CD4-positive, CD25-positive, alpha-beta regulatory T cell (primary cell): ENCODE measurements around the gene CNTN5. TPM values are rescaled to one million over a fixed set of nuclear protein-coding genes. Genes with fewer than 3 reads are reported as not detected.

Experiments
- ATAC-seq, 2 donors: fragments of 150-1000 bp; cut with Tn5 transposase; one replicate each; pipeline ENCODE4 v1.10.0; 2021; ENCODE audit warnings: low read depth in 2 of 2, moderate number of reproducible peaks in 2 of 2, moderate library complexity in 1 of 2
- DNase-seq, 3 donors: peaks; one replicate each; pipeline versions ENCODE4 v3.0.0 to v3.0.0-alpha.2; 2012 to 2022; ENCODE audit warnings: mixed read lengths in 1 of 3
- H3K27ac ChIP-seq: one replicate; pipeline ENCODE4 v1.7.0; 2013; ENCODE audit warnings: mild to moderate bottlenecking, low read length; ENCODE audit not compliant: insufficient read depth, poor library complexity, severe bottlenecking
- H3K27me3 ChIP-seq: one replicate; pipeline ENCODE4 v1.7.0; 2013; ENCODE audit warnings: low read length; ENCODE audit not compliant: control insufficient read depth, insufficient read depth
- H3K36me3 ChIP-seq: one replicate; pipeline ENCODE4 v1.7.0; 2013; ENCODE audit warnings: mild to moderate bottlenecking, low read length, moderate library complexity; ENCODE audit not compliant: control insufficient read depth, insufficient read depth
- H3K4me1 ChIP-seq: 2 replicates; pipeline ENCODE4 v1.7.0; 2013; ENCODE audit warnings: mild to moderate bottlenecking, low read length; ENCODE audit not compliant: insufficient read depth, control insufficient read depth, poor library complexity, severe bottlenecking
- H3K4me3 ChIP-seq: one replicate; pipeline ENCODE4 v1.7.0; 2013; ENCODE audit warnings: low read depth, mild to moderate bottlenecking, low read length, moderate library complexity
- H3K9me3 ChIP-seq, 2 experiments: 1 replicate in 1 of 2; 2 replicates in 1 of 2; pipeline ENCODE4 v1.7.0; 2013; ENCODE audit warnings: low read length in 2 of 2, mild to moderate bottlenecking in 1 of 2, moderate library complexity in 1 of 2; ENCODE audit not compliant: control insufficient read depth in 2 of 2
- H3K27ac Mint-ChIP-seq, 3 donors: one replicate each; pipeline ENCODE4 v1.8.0; 2020 to 2022; ENCODE audit warnings: mild to moderate bottlenecking in 3 of 3, mixed read lengths in 3 of 3, moderate library complexity in 2 of 3
- H3K27me3 Mint-ChIP-seq: one replicate; pipeline ENCODE4 v1.8.0; 2022; ENCODE audit warnings: mild to moderate bottlenecking, mixed read lengths
- H3K36me3 Mint-ChIP-seq: one replicate; pipeline ENCODE4 v1.8.0; 2020; ENCODE audit warnings: mixed read lengths
- H3K4me1 Mint-ChIP-seq, 4 donors: one replicate each; pipeline ENCODE4 v1.8.0; 2020 to 2022; ENCODE audit warnings: mixed read lengths in 4 of 4, mild to moderate bottlenecking in 1 of 4
- H3K4me3 Mint-ChIP-seq, 4 donors: one replicate each; pipeline ENCODE4 v1.8.0; 2020 to 2022; ENCODE audit warnings: mild to moderate bottlenecking in 4 of 4, mixed read lengths in 4 of 4, moderate library complexity in 3 of 4
- H3K9me3 Mint-ChIP-seq, 7 donors: one replicate each; pipeline ENCODE4 v1.8.0; 2020 to 2022; ENCODE audit warnings: mixed read lengths in 7 of 7, mild to moderate bottlenecking in 3 of 7, moderate library complexity in 2 of 7
- polyA plus RNA-seq, 4 donors: library from polyadenylated mRNA; unstranded; fragments of 300-500 nt; fragmentation: Illumina TruSeq; gene quantifications; one replicate each; pipeline ENCODE4 v1.2.3, GENCODE V29; 2021
- total RNA-seq: library from RNA; stranded (reverse); gene quantifications from one replicate; pipeline ENCODE4 v1.2.3, GENCODE V29; 2022

The CNTN5 gene
- total and polyA plus RNA-seq, 5 donors from 2014 or later, result not detected

DNA sequence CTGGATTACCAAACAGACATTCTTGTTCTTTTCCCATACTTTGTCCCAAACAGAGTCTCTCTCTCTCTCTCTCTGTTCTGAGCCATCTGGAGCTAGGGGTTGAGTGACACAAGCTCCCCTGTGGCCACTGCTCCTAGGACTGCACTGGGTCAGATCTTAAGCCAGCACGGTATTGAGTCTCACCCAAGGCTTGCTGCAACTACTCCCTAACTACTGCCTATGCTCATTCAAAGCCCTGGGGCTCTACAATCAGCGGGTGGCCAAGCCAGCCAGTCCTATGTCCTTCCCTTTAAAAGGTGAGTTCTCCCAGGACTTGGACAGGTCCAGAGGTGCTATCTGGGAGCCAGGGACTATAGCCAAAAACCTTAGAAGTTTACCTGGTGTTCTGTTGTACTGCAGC is 385.6 kb downstream of the CNTN5 start:
- no peak overlapping the region for H3K27ac ChIP-seq
- H3K36me3 ChIP-seq, result no peaks in the 10 kb centered on the region
- H3K4me3 Mint-ChIP-seq, result no peak overlapping the region
- peaks cover 2 to 22% (median 9%) of the 10 kb centered on the region in 7 donors for H3K9me3 Mint-ChIP-seq
- DNase-seq, result no peak
- no peaks in the 10 kb centered on the region for H3K36me3 Mint-ChIP-seq
- no peaks in the 10 kb centered on the region for H3K27me3 Mint-ChIP-seq
- H3K4me1 ChIP-seq, result no peaks in the 10 kb centered on the region
- H3K27ac Mint-ChIP-seq, result no peak overlapping the region
- no peaks in the 10 kb centered on the region for H3K4me1 Mint-ChIP-seq
- peaks cover 0 to 16% of the 10 kb centered on the region in 2 experiments for H3K9me3 ChIP-seq
- no peaks in the 10 kb centered on the region for H3K27me3 ChIP-seq
- no peak for ATAC-seq
- H3K4me3 ChIP-seq, result no peak overlapping the region

DNA sequence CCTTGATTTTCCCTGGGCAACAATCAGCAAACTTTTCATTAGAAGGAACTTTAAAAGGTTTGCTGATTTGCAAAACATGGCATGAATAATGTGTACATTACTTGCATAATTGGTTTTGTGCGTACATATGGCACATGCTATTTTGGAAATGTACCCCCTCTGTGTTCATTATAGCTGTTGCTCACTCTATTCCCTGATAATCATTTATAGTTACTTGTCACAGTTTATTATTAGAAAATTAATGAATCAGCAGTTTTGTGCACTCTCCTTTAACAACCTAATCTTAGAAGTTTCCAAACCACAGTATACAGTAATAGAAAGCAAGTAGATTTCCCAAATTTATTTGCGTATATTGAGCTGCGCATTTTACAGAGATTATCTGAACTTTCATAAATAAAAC is 389.9 kb downstream of the CNTN5 start:
- Histone ChIP-seq H3K27ac (no peak overlapping the region), H3K36me3 (no peaks in the 10 kb centered on the region), H3K4me1 (no peaks in the 10 kb centered on the region), H3K4me3 (no peak overlapping the region), H3K27me3 (no peaks in the 10 kb centered on the region), H3K9me3 (peaks cover 0 to 16% of the 10 kb centered on the region in 2 experiments)
- ATAC-seq (no peak), DNase-seq (no peak)
- Mint-ChIP-seq H3K4me3 (no peak overlapping the region), H3K36me3 (no peaks in the 10 kb centered on the region), H3K9me3 (peaks cover 0 to 20% (median 4%) of the 10 kb centered on the region in 7 donors), H3K4me1 (no peaks in the 10 kb centered on the region), H3K27ac (no peak overlapping the region), H3K27me3 (no peaks in the 10 kb centered on the region)

DNA sequence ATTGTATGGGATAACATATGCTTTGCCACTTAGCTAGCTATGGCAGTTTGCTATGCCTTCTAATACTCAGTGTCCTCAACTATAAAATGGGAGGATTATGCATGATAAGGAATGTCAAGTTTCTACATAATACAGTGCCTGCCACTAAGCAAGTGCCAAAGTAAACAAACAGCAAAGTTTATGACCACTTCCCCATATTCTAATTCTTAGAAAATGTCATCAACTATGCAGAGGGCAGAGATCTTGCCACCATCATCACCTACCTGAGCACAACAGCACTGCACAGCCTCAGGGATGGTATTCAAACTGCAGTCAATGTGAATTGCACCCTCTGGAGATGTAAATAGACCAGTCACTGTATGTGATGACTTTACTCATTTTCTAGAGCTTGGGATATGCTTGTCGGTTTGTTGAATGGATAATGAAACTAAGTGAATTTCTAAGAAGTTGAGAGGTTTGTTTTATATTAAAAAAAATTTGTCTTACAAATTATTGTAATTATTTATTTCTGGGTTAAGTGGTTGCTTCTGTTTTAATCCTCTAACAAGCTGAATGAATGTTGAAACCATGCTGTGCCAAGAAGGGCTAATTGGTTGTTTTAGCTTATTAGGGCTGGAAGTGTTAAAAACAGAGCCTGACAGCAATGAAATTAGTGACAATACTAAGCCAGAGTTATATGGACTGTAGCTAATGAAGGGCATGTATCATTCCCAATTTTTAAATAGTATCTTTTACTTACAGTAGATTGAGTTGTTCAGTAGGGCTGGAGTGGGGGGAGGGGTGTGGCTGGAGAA is 398.4 kb downstream of the CNTN5 start:
- H3K27me3 ChIP-seq, result no peaks in the 10 kb centered on the region
- H3K4me1 ChIP-seq, result no peaks in the 10 kb centered on the region
- H3K4me3 ChIP-seq, result no peak overlapping the region
- no peaks in the 10 kb centered on the region for H3K36me3 ChIP-seq
- H3K4me1 Mint-ChIP-seq, result no peaks in the 10 kb centered on the region
- ATAC-seq (no peak), DNase-seq (no peak)
- peaks cover 0 to 13% (median 5%) of the 10 kb centered on the region in 7 donors for H3K9me3 Mint-ChIP-seq
- no peaks in the 10 kb centered on the region for H3K9me3 ChIP-seq
- no peaks in the 10 kb centered on the region for H3K27me3 Mint-ChIP-seq
- H3K4me3 Mint-ChIP-seq, result no peak overlapping the region
- H3K36me3 Mint-ChIP-seq, result no peaks in the 10 kb centered on the region
- H3K27ac Mint-ChIP-seq, result no peak overlapping the region
- H3K27ac ChIP-seq, result no peak overlapping the region

DNA sequence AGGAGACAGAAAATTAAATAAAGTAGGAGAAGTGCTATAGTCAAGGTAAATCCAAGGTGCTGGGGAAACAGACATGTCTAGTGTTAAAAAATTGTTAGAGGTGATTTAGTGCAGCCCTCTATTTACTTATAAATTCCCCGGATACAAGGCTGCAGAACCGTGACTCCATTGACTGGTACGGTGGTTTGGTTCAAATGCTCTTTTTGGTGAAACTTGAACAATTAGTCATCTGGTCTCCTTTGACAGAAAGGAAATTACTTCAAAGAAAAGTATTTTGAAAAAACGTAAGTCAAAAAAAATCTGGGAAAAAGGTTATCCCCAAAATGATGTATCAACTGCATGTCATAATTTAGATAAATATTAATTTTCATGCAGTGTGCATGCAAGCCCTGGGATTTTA is 399.2 kb downstream of the CNTN5 start:
- Histone ChIP-seq H3K27ac (no peak overlapping the region), H3K4me3 (no peak overlapping the region), H3K9me3 (no peaks in the 10 kb centered on the region), H3K36me3 (no peaks in the 10 kb centered on the region), H3K27me3 (no peaks in the 10 kb centered on the region), H3K4me1 (no peaks in the 10 kb centered on the region)
- Mint-ChIP-seq H3K27me3 (no peaks in the 10 kb centered on the region), H3K4me3 (no peak overlapping the region), H3K9me3 (peaks cover 0 to 9% (median 4%) of the 10 kb centered on the region in 7 donors), H3K36me3 (no peaks in the 10 kb centered on the region), H3K27ac (no peak overlapping the region), H3K4me1 (no peaks in the 10 kb centered on the region)
- no peak for DNase-seq
- ATAC-seq, result no peak

DNA sequence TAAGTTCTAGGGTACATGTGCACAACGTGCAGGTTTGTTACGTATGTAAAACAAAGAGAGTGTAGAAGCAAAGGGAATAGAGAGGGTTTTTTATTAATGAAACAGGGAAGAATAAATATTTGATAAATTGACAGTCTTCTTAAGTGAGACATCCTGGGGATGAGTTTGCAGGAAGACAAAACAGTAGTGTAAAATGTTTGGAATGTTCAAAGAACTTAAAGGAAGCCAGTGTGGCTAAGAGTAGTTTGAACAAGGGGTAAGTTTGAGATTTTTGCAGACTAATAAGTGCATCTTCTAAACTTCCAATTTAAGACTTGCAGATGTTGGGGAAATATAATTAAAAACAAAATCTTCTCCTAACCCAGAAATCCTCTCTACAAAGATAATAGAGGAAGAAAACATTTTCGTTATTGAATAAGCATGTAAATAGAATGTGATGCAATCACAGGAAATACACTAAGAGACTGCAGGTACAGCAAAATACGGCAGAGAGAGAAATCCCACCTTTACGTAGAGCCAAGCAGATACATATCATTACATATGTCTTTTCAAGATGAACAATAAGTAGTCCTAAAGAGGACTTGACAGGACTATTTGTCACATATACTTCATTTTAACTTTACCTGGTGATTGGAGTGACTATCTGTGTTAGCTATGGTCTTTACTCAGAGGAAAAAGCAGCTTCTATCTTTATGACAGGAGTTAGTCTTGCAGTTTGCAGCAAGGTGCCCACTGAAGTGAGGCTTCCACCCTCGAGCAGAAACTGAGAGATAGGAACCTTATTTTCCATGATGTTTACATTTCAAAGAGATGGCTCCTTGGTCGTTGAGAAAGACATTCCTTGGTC is 402.1 kb downstream of the CNTN5 start:
- no peaks in the 10 kb centered on the region for H3K27me3 ChIP-seq
- H3K27ac ChIP-seq, result no peak overlapping the region
- H3K4me3 ChIP-seq, result no peak overlapping the region
- no peak overlapping the region for H3K27ac Mint-ChIP-seq
- no peaks in the 10 kb centered on the region for H3K36me3 ChIP-seq
- H3K9me3 ChIP-seq, result no peaks in the 10 kb centered on the region
- peaks cover 0 to 11% (median 3%) of the 10 kb centered on the region in 7 donors for H3K9me3 Mint-ChIP-seq
- ATAC-seq (no peak), DNase-seq (no peak)
- no peak overlapping the region for H3K4me3 Mint-ChIP-seq
- no peaks in the 10 kb centered on the region for H3K4me1 Mint-ChIP-seq
- no peaks in the 10 kb centered on the region for H3K27me3 Mint-ChIP-seq
- no peaks in the 10 kb centered on the region for H3K4me1 ChIP-seq
- no peaks in the 10 kb centered on the region for H3K36me3 Mint-ChIP-seq

DNA sequence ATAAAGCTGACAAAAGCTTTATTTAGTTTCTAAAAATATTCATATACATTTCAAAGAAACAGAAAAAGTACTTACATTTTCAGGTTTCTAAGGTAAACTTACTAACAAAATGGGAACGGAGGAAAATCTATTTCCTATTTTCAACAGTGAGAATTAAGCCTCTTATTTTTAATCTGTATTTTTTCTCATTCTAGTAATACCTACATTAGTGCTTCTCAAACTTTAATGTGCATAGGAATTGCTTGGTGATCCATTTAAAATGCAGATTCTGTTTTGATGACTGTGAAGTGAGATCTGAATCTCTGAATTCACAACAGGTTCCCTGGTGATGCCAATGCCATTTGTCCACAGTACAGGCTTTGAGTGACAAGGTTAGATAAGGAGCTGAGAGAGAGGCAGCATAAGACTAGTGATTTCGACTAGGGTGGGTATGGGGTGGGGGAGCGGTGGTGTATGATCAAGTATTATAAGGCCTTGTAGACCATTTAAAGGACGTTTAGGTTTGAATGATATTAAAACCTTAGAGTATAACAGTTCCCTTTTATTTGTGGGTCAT is 402.8 kb downstream of the CNTN5 start:
- H3K4me3 Mint-ChIP-seq, result no peak overlapping the region
- DNase-seq (no peak), ATAC-seq (no peak)
- H3K4me1 Mint-ChIP-seq, result no peaks in the 10 kb centered on the region
- Histone ChIP-seq H3K4me3 (no peak overlapping the region), H3K27me3 (no peaks in the 10 kb centered on the region), H3K9me3 (no peaks in the 10 kb centered on the region), H3K36me3 (no peaks in the 10 kb centered on the region), H3K4me1 (no peaks in the 10 kb centered on the region), H3K27ac (no peak overlapping the region)
- H3K9me3 Mint-ChIP-seq, result peaks cover 0 to 11% (median 3%) of the 10 kb centered on the region in 7 donors
- no peaks in the 10 kb centered on the region for H3K27me3 Mint-ChIP-seq
- no peaks in the 10 kb centered on the region for H3K36me3 Mint-ChIP-seq
- H3K27ac Mint-ChIP-seq, result no peak overlapping the region

DNA sequence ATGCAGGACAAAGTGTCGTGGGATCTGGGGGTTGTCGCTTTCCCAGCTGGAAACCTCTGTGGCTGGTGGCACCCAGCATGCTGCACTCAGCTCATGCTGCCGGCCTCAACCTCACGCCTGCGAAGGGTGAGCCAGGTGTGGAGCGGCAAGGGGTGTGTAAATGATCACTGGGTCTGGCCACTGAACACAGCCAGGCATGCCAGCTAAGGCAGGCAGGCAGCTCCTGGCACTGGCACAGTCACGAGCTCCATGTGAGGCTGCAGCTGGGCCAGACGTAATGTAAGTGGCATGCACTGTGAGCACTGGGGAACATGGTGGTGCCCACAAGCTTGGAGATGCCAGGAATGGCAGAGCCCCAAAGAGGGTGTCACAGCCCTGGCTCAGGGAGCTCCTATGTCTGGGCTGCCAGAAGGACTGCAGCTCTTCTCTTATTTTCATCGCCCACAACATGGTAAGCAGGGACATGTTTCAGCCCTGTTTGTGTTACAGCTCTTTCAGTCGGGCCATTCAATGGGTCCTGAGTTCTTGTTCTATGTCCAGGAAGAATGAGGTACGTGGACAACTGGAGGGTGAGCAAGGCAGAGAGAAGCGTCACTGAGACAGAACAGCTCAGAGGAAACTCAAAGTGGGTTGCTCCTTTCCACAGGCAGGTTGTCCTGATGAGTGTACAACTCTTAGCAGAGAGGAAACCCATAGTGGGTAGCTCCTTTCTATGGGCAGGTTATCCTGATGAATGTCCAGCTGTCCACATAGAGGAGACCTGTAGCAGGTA is 403.8 kb downstream of the CNTN5 start:
- no peaks in the 10 kb centered on the region for H3K9me3 ChIP-seq
- H3K27me3 Mint-ChIP-seq, result no peaks in the 10 kb centered on the region
- ATAC-seq, result no peak
- no peak overlapping the region for H3K4me3 ChIP-seq
- DNase-seq, result no peak
- no peaks in the 10 kb centered on the region for H3K36me3 Mint-ChIP-seq
- no peaks in the 10 kb centered on the region for H3K4me1 Mint-ChIP-seq
- H3K4me1 ChIP-seq, result no peaks in the 10 kb centered on the region
- no peak overlapping the region for H3K27ac ChIP-seq
- H3K36me3 ChIP-seq, result no peaks in the 10 kb centered on the region
- peaks cover 1 to 11% (median 4%) of the 10 kb centered on the region in 7 donors for H3K9me3 Mint-ChIP-seq
- no peaks in the 10 kb centered on the region for H3K27me3 ChIP-seq
- no peak overlapping the region for H3K27ac Mint-ChIP-seq
- H3K4me3 Mint-ChIP-seq, result no peak overlapping the region
